Activated CD4-positive, alpha-beta T cell treated with anti-CD3 and anti-CD28 coated beads for 1 hour (primary cell): ENCODE data around the gene IQCH.

Experiments
- DNase-seq: peaks from one replicate; pipeline ENCODE4 v3.0.0-alpha.2; 2020

The IQCH gene

GRCh38 chr15:67458331-67459029, 203.9 kb downstream of the IQCH start:
- DNase-seq: no peak

- no peak for DNase-seq
Observed at GRCh38 chr15:67460521-67460920, 205.9 kb downstream of the IQCH start.

- no peak for DNase-seq
Observed at GRCh38 chr15:67461735-67462134, 207.1 kb downstream of the IQCH start.

- no peak for DNase-seq
Observed at GRCh38 chr15:67462875-67463274, 208.3 kb downstream of the IQCH start.

- no peak for DNase-seq
Observed at GRCh38 chr15:67463488-67463887, 208.9 kb downstream of the IQCH start.

GRCh38 chr15:67465196-67465952, 210.8 kb downstream of the IQCH start:
- DNase-seq: no peak

GRCh38 chr15:67468416-67468815, 213.8 kb downstream of the IQCH start:
- DNase-seq: no peak

GRCh38 chr15:67469680-67470079, 215.1 kb downstream of the IQCH start:
- DNase-seq: no peak

GRCh38 chr15:67472957-67473356, 218.4 kb downstream of the IQCH start:
- no peak for DNase-seq

GRCh38 chr15:67474405-67475110, 220.0 kb downstream of the IQCH start:
- no peak for DNase-seq

GRCh38 chr15:67479781-67480505, 225.4 kb downstream of the IQCH start:
- no peak for DNase-seq

- no peak for DNase-seq
Observed at GRCh38 chr15:67480741-67481140, 226.2 kb downstream of the IQCH start.

- DNase-seq: no peak
Observed at GRCh38 chr15:67481680-67482079, 227.1 kb downstream of the IQCH start.

- no peak for DNase-seq
Observed at GRCh38 chr15:67495585-67495984, 241.0 kb downstream of the IQCH start.

GRCh38 chr15:67501177-67501835, 246.7 kb downstream of the IQCH start:
- DNase-seq: no peak

- DNase-seq: no peak
Observed at GRCh38 chr15:67501836-67502461, 247.4 kb downstream of the IQCH start.

- DNase-seq: no peak
Observed at GRCh38 chr15:67504056-67504455, 249.5 kb downstream of the IQCH start.

GRCh38 chr15:67504796-67505195, 250.2 kb downstream of the IQCH start:
- DNase-seq: no peak

GRCh38 chr15:67505675-67506572, 251.3 kb downstream of the IQCH start:
- no peak for DNase-seq

GRCh38 chr15:67506775-67507747, 252.5 kb downstream of the IQCH start:
- no peak for DNase-seq
